ENCODE results near the gene RADIL.

Gene RADIL

GRCh38 chr7:4837041-4837802 lies 46.3 kb downstream of the RADIL start:
- H4K20me1 ChIP-seq (ENCODE audit: insufficient read depth, low read length), result no peaks in the 10 kb centered on the region
- no peaks in the 10 kb centered on the region for H3K27me3 ChIP-seq (ENCODE audit: low read depth, low read length)
- no peaks in the 10 kb centered on the region for H3K4me1 ChIP-seq (ENCODE audit: low read length)
- TF ChIP-seq CTCF (IDR thresholded peaks at IDR 0.05; ENCODE audit: low read depth, low read length), result no peak
- TF ChIP-seq EZH2phosphoT487 (IDR thresholded peaks at IDR 0.05; ENCODE audit: low read depth), result no peak
- no peak overlapping the region for H3K4me3 ChIP-seq (ENCODE audit: low read length)
- H3K79me2 ChIP-seq (ENCODE audit: low read length), result no peaks in the 10 kb centered on the region
- no peak overlapping the region for H2AFZ ChIP-seq (ENCODE audit: low read depth, low read length)
- no peaks in the 10 kb centered on the region for H3K36me3 ChIP-seq (replicated peaks; ENCODE audit: low read depth, low read length)
- H3K9ac ChIP-seq (ENCODE audit: low read length), result no peak overlapping the region
- no peaks in the 10 kb centered on the region for H3K9me3 ChIP-seq (ENCODE audit: insufficient read depth, low read length)
- no peak overlapping the region for H3K4me2 ChIP-seq (ENCODE audit: low read length)
- H3K27ac ChIP-seq (ENCODE audit: low read length), result no peak overlapping the region

- no peaks in the 10 kb centered on the region for H3K9me3 ChIP-seq (ENCODE audit: insufficient read depth, low read length)
Observed at GRCh38 chr7:4836206-4836661, 47.3 kb downstream of the RADIL start.

GRCh38 chr7:4835398-4836205 lies 47.9 kb downstream of the RADIL start:
- Histone ChIP-seq H3K36me3 (replicated peaks; ENCODE audit: low read depth, low read length) (no peaks in the 10 kb centered on the region), H3K4me3 (ENCODE audit: low read length) (no peak overlapping the region), H2AFZ (ENCODE audit: low read depth, low read length) (no peak overlapping the region), H3K27ac (ENCODE audit: low read length) (no peak overlapping the region), H3K4me1 (ENCODE audit: low read length) (no peaks in the 10 kb centered on the region), H3K4me2 (ENCODE audit: low read length) (no peak overlapping the region), H3K79me2 (ENCODE audit: low read length) (no peaks in the 10 kb centered on the region), H3K9ac (ENCODE audit: low read length) (no peak overlapping the region), H3K27me3 (ENCODE audit: low read depth, low read length) (no peaks in the 10 kb centered on the region), H4K20me1 (ENCODE audit: insufficient read depth, low read length) (no peaks in the 10 kb centered on the region), H3K9me3 (ENCODE audit: insufficient read depth, low read length) (no peaks in the 10 kb centered on the region)
- TF ChIP-seq EZH2phosphoT487 (IDR thresholded peaks at IDR 0.05; ENCODE audit: low read depth) (no peak), CTCF (IDR thresholded peaks at IDR 0.05; ENCODE audit: low read depth, low read length) (no peak)

More at GRCh38 chr7:4836206-4836661, 47.3 kb downstream of the RADIL start:
- Histone ChIP-seq H3K79me2 (ENCODE audit: low read length) (no peaks in the 10 kb centered on the region), H3K27me3 (ENCODE audit: low read depth, low read length) (no peaks in the 10 kb centered on the region), H3K4me1 (ENCODE audit: low read length) (no peaks in the 10 kb centered on the region), H2AFZ (ENCODE audit: low read depth, low read length) (no peak overlapping the region), H3K4me2 (ENCODE audit: low read length) (no peak overlapping the region), H3K36me3 (replicated peaks; ENCODE audit: low read depth, low read length) (no peaks in the 10 kb centered on the region), H3K27ac (ENCODE audit: low read length) (no peak overlapping the region), H4K20me1 (ENCODE audit: insufficient read depth, low read length) (no peaks in the 10 kb centered on the region), H3K9ac (ENCODE audit: low read length) (no peak overlapping the region), H3K4me3 (ENCODE audit: low read length) (no peak overlapping the region)
- no peak for TF ChIP-seq CTCF (IDR thresholded peaks at IDR 0.05; ENCODE audit: low read depth, low read length)
- no peak for TF ChIP-seq EZH2phosphoT487 (IDR thresholded peaks at IDR 0.05; ENCODE audit: low read depth)

All from OCI-LY3 (cell line).